ENCODE measurements around the gene CRHR1.
A peak's percentile ranks its signal among the peaks of the same experiment; 100 is the strongest.

The CRHR1 gene

GRCh38 chr17:45783593-45784292 is 377 bp upstream of the CRHR1 start:
- peak overlapping the region; percentile 86 for H3K4me3 Mint-ChIP-seq
- H3K4me1 Mint-ChIP-seq: peaks cover 11% of the 10 kb centered on the region
- peaks cover 81% of the 10 kb centered on the region for H3K27me3 Mint-ChIP-seq (ENCODE audit: low read depth, poor library complexity)
- H3K36me3 Mint-ChIP-seq (ENCODE audit: low read depth): no peaks in the 10 kb centered on the region
- peak; percentile 74 for DNase-seq
- TF ChIP-seq CTCF (IDR thresholded peaks at IDR 0.05): no peak
- no peaks in the 10 kb centered on the region for H3K9me3 Mint-ChIP-seq
- H3K27ac Mint-ChIP-seq: no peak overlapping the region

GRCh38 chr17:45784741-45785479 is 790 bp downstream of the CRHR1 start:
- Mint-ChIP-seq H3K4me3 (peak overlapping the region; percentile 83), H3K4me1 (peaks cover 11% of the 10 kb centered on the region), H3K36me3 (ENCODE audit: low read depth) (no peaks in the 10 kb centered on the region), H3K27me3 (ENCODE audit: low read depth, poor library complexity) (peaks cover 92% of the 10 kb centered on the region), H3K9me3 (no peaks in the 10 kb centered on the region), H3K27ac (no peak overlapping the region)
- DNase-seq: peak; percentile 69
- TF ChIP-seq CTCF (IDR thresholded peaks at IDR 0.05): no peak

- H3K9me3 Mint-ChIP-seq: no peaks in the 10 kb centered on the region
- peaks cover 93% of the 10 kb centered on the region for H3K27me3 Mint-ChIP-seq (ENCODE audit: low read depth, poor library complexity)
- H3K36me3 Mint-ChIP-seq (ENCODE audit: low read depth): no peaks in the 10 kb centered on the region
- peak overlapping the region; percentile 55 for H3K4me3 Mint-ChIP-seq
- no peak overlapping the region for H3K27ac Mint-ChIP-seq
- TF ChIP-seq CTCF (IDR thresholded peaks at IDR 0.05): no peak
- no peak for DNase-seq
- peaks cover 11% of the 10 kb centered on the region for H3K4me1 Mint-ChIP-seq
Measured at GRCh38 chr17:45785480-45786193, 1.5 kb downstream of the CRHR1 start.

GRCh38 chr17:45786349-45786748 is 2.2 kb downstream of the CRHR1 start:
- peaks cover 89% of the 10 kb centered on the region for H3K27me3 Mint-ChIP-seq (ENCODE audit: low read depth, poor library complexity)

GRCh38 chr17:45787044-45787443 is 2.9 kb downstream of the CRHR1 start:
- no peak for DNase-seq
- no peak for TF ChIP-seq CTCF (IDR thresholded peaks at IDR 0.05)
- H3K4me1 Mint-ChIP-seq: peaks cover 4% of the 10 kb centered on the region
- no peak overlapping the region for H3K27ac Mint-ChIP-seq
- H3K4me3 Mint-ChIP-seq: no peak overlapping the region
- no peaks in the 10 kb centered on the region for H3K36me3 Mint-ChIP-seq (ENCODE audit: low read depth)
- H3K27me3 Mint-ChIP-seq (ENCODE audit: low read depth, poor library complexity): peaks cover 86% of the 10 kb centered on the region
- no peaks in the 10 kb centered on the region for H3K9me3 Mint-ChIP-seq

More at GRCh38 chr17:45786349-45786748, 2.2 kb downstream of the CRHR1 start:
- Mint-ChIP-seq H3K4me3 (no peak overlapping the region), H3K36me3 (ENCODE audit: low read depth) (no peaks in the 10 kb centered on the region), H3K27ac (no peak overlapping the region), H3K4me1 (peaks cover 8% of the 10 kb centered on the region), H3K9me3 (no peaks in the 10 kb centered on the region)
- TF ChIP-seq CTCF (IDR thresholded peaks at IDR 0.05): no peak
- DNase-seq: no peak
